Hepatocyte (in vitro differentiated cells): ENCODE results near the gene PSEN1.

Experiments used
- EZH2 ChIP-seq: fragments of 200-600 bp; sonication (generic); IDR thresholded peaks from 2 replicates; pipeline ENCODE4 v1.6.1; 2016; ENCODE audit warnings: antibody characterized with exemption, mild to moderate bottlenecking, borderline replicate concordance
- EZH2phosphoT487 ChIP-seq: fragments of 200-600 bp; sonication (generic); IDR thresholded peaks from one replicate; pipeline ENCODE4 v1.6.1; 2018; ENCODE audit warnings: antibody characterized with exemption, mild to moderate bottlenecking, low read depth, moderate library complexity; ENCODE audit not compliant: unreplicated experiment, severe bottlenecking
- TF ChIP-seq, protein P1 (sequence below): fragments of 200-600 bp; sonication (generic); IDR thresholded peaks from 2 replicates; pipeline ENCODE4 v1.5.1; 2016; ENCODE audit warnings: antibody characterized with exemption, mild to moderate bottlenecking; ENCODE audit not compliant: poor library complexity

DNA sequence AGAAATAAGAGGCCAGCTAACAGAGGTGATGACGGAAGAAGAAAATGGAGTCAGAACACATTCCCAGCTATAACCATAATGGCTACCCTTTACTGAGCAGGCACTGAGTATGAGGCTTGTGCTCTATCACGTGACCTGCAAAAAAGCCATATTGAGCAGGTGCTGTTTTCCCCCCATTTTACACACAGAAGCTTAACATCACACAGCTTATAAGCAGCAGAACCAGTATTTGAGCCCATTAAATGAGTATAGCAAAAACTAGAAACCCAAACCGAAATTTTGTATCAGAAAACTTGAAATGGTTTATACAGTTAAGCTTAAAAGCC is 129.4 kb downstream of the PSEN1 start:
- TF ChIP-seq, protein P1, sequence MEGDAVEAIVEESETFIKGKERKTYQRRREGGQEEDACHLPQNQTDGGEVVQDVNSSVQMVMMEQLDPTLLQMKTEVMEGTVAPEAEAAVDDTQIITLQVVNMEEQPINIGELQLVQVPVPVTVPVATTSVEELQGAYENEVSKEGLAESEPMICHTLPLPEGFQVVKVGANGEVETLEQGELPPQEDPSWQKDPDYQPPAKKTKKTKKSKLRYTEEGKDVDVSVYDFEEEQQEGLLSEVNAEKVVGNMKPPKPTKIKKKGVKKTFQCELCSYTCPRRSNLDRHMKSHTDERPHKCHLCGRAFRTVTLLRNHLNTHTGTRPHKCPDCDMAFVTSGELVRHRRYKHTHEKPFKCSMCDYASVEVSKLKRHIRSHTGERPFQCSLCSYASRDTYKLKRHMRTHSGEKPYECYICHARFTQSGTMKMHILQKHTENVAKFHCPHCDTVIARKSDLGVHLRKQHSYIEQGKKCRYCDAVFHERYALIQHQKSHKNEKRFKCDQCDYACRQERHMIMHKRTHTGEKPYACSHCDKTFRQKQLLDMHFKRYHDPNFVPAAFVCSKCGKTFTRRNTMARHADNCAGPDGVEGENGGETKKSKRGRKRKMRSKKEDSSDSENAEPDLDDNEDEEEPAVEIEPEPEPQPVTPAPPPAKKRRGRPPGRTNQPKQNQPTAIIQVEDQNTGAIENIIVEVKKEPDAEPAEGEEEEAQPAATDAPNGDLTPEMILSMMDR = no peak
- TF ChIP-seq EZH2 (no peak), EZH2phosphoT487 (no peak)
